ENCODE measurements around the gene CCT8. TPM values are rescaled to one million over a fixed set of nuclear protein-coding genes. Genes with fewer than 3 reads are reported as not detected.

Gene CCT8
- total RNA-seq, 1 donor from 2014 or later: 104 TPM

GRCh38 chr21:29114765-29115500, 41.5 kb upstream of the CCT8 start:
- no peaks in the 10 kb centered on the region for H3K36me3 ChIP-seq
- H3K9me3 ChIP-seq (replicated peaks): no peaks in the 10 kb centered on the region
- H3K27ac ChIP-seq (replicated peaks): no peak overlapping the region
- intact Hi-C loops (cut with micrococcal nuclease): no loop called here
- no peaks in the 10 kb centered on the region for H3K4me1 ChIP-seq
- H3K4me3 ChIP-seq: no peak overlapping the region
- TF ChIP-seq CTCF (IDR thresholded peaks at IDR 0.05; ENCODE audit: borderline replicate concordance): no peak
- DNase-seq: no peak
- H3K27me3 ChIP-seq (ENCODE audit: low read depth): no peaks in the 10 kb centered on the region

GRCh38 chr21:29105218-29105617, 31.8 kb upstream of the CCT8 start:
- TF ChIP-seq CTCF (IDR thresholded peaks at IDR 0.05; ENCODE audit: borderline replicate concordance): no peak
- intact Hi-C loops (cut with micrococcal nuclease): no loop called here
- Histone ChIP-seq H3K27ac (replicated peaks) (no peak overlapping the region), H3K36me3 (no peaks in the 10 kb centered on the region), H3K4me3 (no peak overlapping the region), H3K4me1 (no peaks in the 10 kb centered on the region), H3K9me3 (replicated peaks) (no peaks in the 10 kb centered on the region), H3K27me3 (ENCODE audit: low read depth) (no peaks in the 10 kb centered on the region)
- no peak for DNase-seq

GRCh38 chr21:29104239-29104708, 30.8 kb upstream of the CCT8 start:
- no peak overlapping the region for H3K27ac ChIP-seq (replicated peaks)
- no peaks in the 10 kb centered on the region for H3K9me3 ChIP-seq (replicated peaks)
- no peaks in the 10 kb centered on the region for H3K36me3 ChIP-seq
- H3K4me1 ChIP-seq: no peaks in the 10 kb centered on the region
- no peaks in the 10 kb centered on the region for H3K27me3 ChIP-seq (ENCODE audit: low read depth)
- no peak for TF ChIP-seq CTCF (IDR thresholded peaks at IDR 0.05; ENCODE audit: borderline replicate concordance)
- no peak overlapping the region for H3K4me3 ChIP-seq
- intact Hi-C loops (cut with micrococcal nuclease): no loop called here
- no peak for DNase-seq

- no peaks in the 10 kb centered on the region for H3K27me3 ChIP-seq (ENCODE audit: low read depth)
- no peak for DNase-seq
- no peak overlapping the region for H3K4me3 ChIP-seq
- no peak overlapping the region for H3K27ac ChIP-seq (replicated peaks)
- no peaks in the 10 kb centered on the region for H3K36me3 ChIP-seq
- intact Hi-C loops (cut with micrococcal nuclease): no loop called here
- H3K4me1 ChIP-seq: no peaks in the 10 kb centered on the region
- no peak for TF ChIP-seq CTCF (IDR thresholded peaks at IDR 0.05; ENCODE audit: borderline replicate concordance)
- H3K9me3 ChIP-seq (replicated peaks): no peaks in the 10 kb centered on the region
Measured at GRCh38 chr21:29102791-29103257, 29.4 kb upstream of the CCT8 start.

- intact Hi-C loops (cut with micrococcal nuclease): loop anchor here (10.0 kb wide), 1 partner anchor 47 kb away; no protein-coding TSS in a partner anchor
Measured at GRCh38 chr21:29098156-29098555, 24.7 kb upstream of the CCT8 start.

More at GRCh38 chr21:29098156-29098555, 24.7 kb upstream of the CCT8 start:
- H3K27ac ChIP-seq (replicated peaks): no peak overlapping the region
- no peak for TF ChIP-seq CTCF (IDR thresholded peaks at IDR 0.05; ENCODE audit: borderline replicate concordance)
- H3K4me1 ChIP-seq: no peaks in the 10 kb centered on the region
- no peak for DNase-seq
- no peak overlapping the region for H3K4me3 ChIP-seq
- no peaks in the 10 kb centered on the region for H3K27me3 ChIP-seq (ENCODE audit: low read depth)
- no peaks in the 10 kb centered on the region for H3K36me3 ChIP-seq
- no peaks in the 10 kb centered on the region for H3K9me3 ChIP-seq (replicated peaks)

Measured in left ventricle myocardium inferior (tissue), 1 donor.